Naive thymus-derived CD8-positive, alpha-beta T cell (primary cell): ENCODE measurements around the gene PCDHGB7. TPM values are rescaled to one million over a fixed set of nuclear protein-coding genes. Genes with fewer than 3 reads are reported as not detected.

Experiments
- ATAC-seq, 2 donors: fragments of 150-1000 bp; cut with Tn5 transposase in 1 of 2; sonication (Bioruptor Pico), chemical (Tn5 transposase) in 1 of 2; 1 replicate in 1 of 2; 2 replicates in 1 of 2; pipeline ENCODE4 v1.10.0; 2021; ENCODE audit warnings: mild to moderate bottlenecking in 2 of 2, moderate library complexity in 2 of 2
- POLR2A ChIA-PET: fragments of 350-600 bp; sonication (Branson Sonifier 250); formaldehyde crosslinking; loops from one replicate; lab custom pipeline; 2021; ENCODE audit warnings: antibody characterized with exemption; lab: Charles Lee
- DNase-seq, 10 donors: peaks; one replicate each; pipeline versions ENCODE4 v3.0.0 to v3.0.0-alpha.2; 2020 to 2022
- H3K27ac Mint-ChIP-seq, 10 donors: one replicate each; pipeline ENCODE4 v1.8.0; 2020 to 2022; ENCODE audit warnings: mild to moderate bottlenecking in 10 of 10, mixed read lengths in 10 of 10, moderate library complexity in 4 of 10, inconsistent platforms in 1 of 10
- H3K27me3 Mint-ChIP-seq, 5 donors: one replicate each; pipeline ENCODE4 v1.8.0; 2021 to 2022; ENCODE audit warnings: mixed read lengths in 5 of 5
- H3K36me3 Mint-ChIP-seq, 3 donors: one replicate each; pipeline ENCODE4 v1.8.0; 2020 to 2022; ENCODE audit warnings: mixed read lengths in 3 of 3, mild to moderate bottlenecking in 2 of 3, inconsistent platforms in 1 of 3
- H3K4me1 Mint-ChIP-seq, 4 donors: one replicate each; pipeline ENCODE4 v1.8.0; 2021 to 2022; ENCODE audit warnings: mixed read lengths in 4 of 4
- H3K4me3 Mint-ChIP-seq, 10 donors: one replicate each; pipeline ENCODE4 v1.8.0; 2020 to 2022; ENCODE audit warnings: mild to moderate bottlenecking in 10 of 10, mixed read lengths in 10 of 10, moderate library complexity in 6 of 10, inconsistent platforms in 1 of 10
- H3K9me3 Mint-ChIP-seq, 9 donors: one replicate each; pipeline ENCODE4 v1.8.0; 2020 to 2022; ENCODE audit warnings: mixed read lengths in 9 of 9, mild to moderate bottlenecking in 3 of 9, inconsistent platforms in 1 of 9, moderate library complexity in 1 of 9
- polyA plus RNA-seq, 3 donors: library from polyadenylated mRNA; unstranded; fragments of 300-500 nt; fragmentation: Illumina TruSeq; gene quantifications; one replicate each; pipeline ENCODE4 v1.2.3, GENCODE V29; 2021
- total RNA-seq, 8 experiments: library from RNA in 2 of 8; stranded (reverse) in 2 of 8; gene quantifications; one replicate each; pipeline ENCODE4 v1.2.3 and lab custom pipeline; 2021 to 2026

Gene PCDHGB7
- total and polyA plus RNA-seq, 5 experiments from 2014 or later: 0.16 to 0.25 TPM; not detected in 3

DNA sequence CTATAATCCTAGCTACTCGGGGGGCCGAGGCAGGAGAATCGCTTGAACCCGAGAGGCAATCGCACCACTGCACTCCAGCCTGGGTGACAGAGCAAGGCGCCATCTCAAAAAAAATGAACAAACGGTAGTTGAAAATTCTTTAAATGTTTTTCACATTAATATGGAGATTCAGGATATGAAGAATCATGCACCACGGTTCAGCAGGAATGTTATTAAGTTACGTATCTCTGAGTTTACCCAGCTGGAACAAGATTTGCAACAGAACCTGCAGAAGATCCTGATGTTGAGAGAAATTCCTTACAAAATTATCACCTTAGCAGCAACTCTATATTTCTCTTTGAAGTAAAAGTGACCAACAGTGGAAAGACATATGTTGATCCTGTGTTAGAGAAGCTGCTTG lies 22.9 kb downstream of the PCDHGB7 start:
- H3K9me3 Mint-ChIP-seq: peaks cover 0 to 26% (median 9%) of the 10 kb centered on the region in 9 donors
- DNase-seq (no peak), ATAC-seq (no peak)
- peaks cover 0 to 17% (median 12%) of the 10 kb centered on the region in 3 donors for H3K36me3 Mint-ChIP-seq
- H3K4me1 Mint-ChIP-seq: no peaks in the 10 kb centered on the region
- H3K27me3 Mint-ChIP-seq: peaks cover 14 to 47% (median 17%) of the 10 kb centered on the region in 5 donors
- POLR2A ChIA-PET: no interaction called here
- no peak overlapping the region for H3K4me3 Mint-ChIP-seq
- H3K27ac Mint-ChIP-seq: no peak overlapping the region

DNA sequence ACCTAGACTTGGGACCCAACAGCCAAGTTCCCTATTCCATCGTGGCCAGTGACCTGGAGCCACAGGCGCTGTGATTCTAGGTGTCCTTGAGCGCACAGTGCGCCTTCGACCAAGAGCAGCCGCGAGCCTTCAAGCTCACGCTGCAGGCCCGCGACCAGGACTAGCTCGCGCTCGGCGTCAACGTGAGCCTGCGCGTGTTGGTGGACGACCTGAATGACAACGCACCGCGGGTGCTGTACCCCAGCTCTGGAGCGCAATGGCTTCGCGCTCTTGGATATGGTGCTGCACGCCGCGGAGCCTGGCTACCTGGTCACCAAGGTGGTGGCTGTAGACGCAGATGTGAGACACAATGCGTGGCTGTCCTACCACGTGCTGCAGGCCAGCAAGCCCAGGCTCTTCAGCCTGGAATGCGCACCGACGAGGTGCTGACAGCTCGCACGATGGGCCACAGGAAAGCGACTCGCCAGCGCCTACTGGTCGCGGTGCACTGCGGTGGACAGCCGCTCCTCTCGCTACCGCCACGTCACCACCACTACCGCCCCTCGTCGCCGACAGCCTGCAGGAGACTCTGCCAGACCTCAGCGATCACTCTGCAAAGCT lies 24.2 kb downstream of the PCDHGB7 start:
- H3K4me3 Mint-ChIP-seq: no peak overlapping the region
- H3K36me3 Mint-ChIP-seq: peaks cover 0 to 21% (median 10%) of the 10 kb centered on the region in 3 donors
- DNase-seq (no peak), ATAC-seq (no peak)
- no peak overlapping the region for H3K27ac Mint-ChIP-seq
- POLR2A ChIA-PET: no interaction called here
- H3K27me3 Mint-ChIP-seq: peaks cover 17 to 47% (median 19%) of the 10 kb centered on the region in 5 donors
- H3K9me3 Mint-ChIP-seq: peaks cover 0 to 21% (median 9%) of the 10 kb centered on the region in 9 donors
- no peaks in the 10 kb centered on the region for H3K4me1 Mint-ChIP-seq

DNA sequence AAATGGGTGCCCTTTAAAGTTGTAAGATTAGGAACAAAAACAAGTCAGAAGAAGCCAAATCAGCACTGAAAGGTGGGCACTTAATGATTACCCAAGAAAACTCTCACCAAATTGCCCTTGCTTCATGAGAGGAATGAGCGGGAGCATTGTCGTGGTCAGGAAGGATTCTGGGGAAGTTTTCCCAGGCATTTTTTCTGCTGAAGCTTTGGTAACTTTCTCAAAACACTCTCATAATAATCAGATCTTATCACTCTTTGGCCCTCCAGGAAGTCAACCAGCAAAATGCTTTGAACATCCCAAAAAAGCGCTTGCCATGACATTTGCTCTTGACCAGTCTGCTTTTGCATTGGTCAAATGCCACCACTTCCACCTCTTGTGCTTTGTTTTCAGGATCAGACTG lies 47.9 kb downstream of the PCDHGB7 start:
- Mint-ChIP-seq H3K9me3 (peaks cover 0 to 18% (median 4%) of the 10 kb centered on the region in 9 donors), H3K4me3 (no peak overlapping the region), H3K27me3 (peaks cover 9 to 25% (median 17%) of the 10 kb centered on the region in 5 donors), H3K27ac (no peak overlapping the region), H3K4me1 (no peaks in the 10 kb centered on the region), H3K36me3 (peaks cover 0 to 3% (median 0%) of the 10 kb centered on the region in 3 donors)
- POLR2A ChIA-PET: no interaction called here
- DNase-seq: no peak
- no peak for ATAC-seq

Other genes starting within 250 kb of the PCDHGB7 start
Only the 30 nearest of the 37 such genes appear.
- gene PCDHB11, start 218.1 kb upstream of the PCDHGB7 start, total RNA-seq: not detected
- not detected for gene PCDHB11, start 218.1 kb upstream of the PCDHGB7 start, polyA plus RNA-seq
- gene PCDHB12, start 209.0 kb upstream of the PCDHGB7 start, total RNA-seq: not detected
- gene PCDHB12, start 209.0 kb upstream of the PCDHGB7 start, polyA plus RNA-seq: not detected
- gene PCDHB13, start 203.8 kb upstream of the PCDHGB7 start, total RNA-seq: not detected
- not detected for gene PCDHB13, start 203.8 kb upstream of the PCDHGB7 start, polyA plus RNA-seq
- not detected for gene PCDHB14, start 194.3 kb upstream of the PCDHGB7 start, total RNA-seq
- not detected for gene PCDHB14, start 194.3 kb upstream of the PCDHGB7 start, polyA plus RNA-seq
- not detected for gene PCDHB15, start 172.3 kb upstream of the PCDHGB7 start, total RNA-seq
- not detected for gene PCDHB15, start 172.3 kb upstream of the PCDHGB7 start, polyA plus RNA-seq
- gene SLC25A2, start 113.6 kb upstream of the PCDHGB7 start, total RNA-seq: 1 to 10 TPM; 2.1 to 2.5 TPM
- not detected for gene SLC25A2, start 113.6 kb upstream of the PCDHGB7 start, polyA plus RNA-seq
- gene TAF7, start 96.9 kb upstream of the PCDHGB7 start, total RNA-seq: 100 to 1,000 TPM; 139 to 141 TPM
- 100 to 1,000 TPM; 206 to 230 (median 230) TPM for gene TAF7, start 96.9 kb upstream of the PCDHGB7 start, polyA plus RNA-seq
- gene PCDHGA1, start 87.2 kb upstream of the PCDHGB7 start, total RNA-seq: under 1 TPM; 0.38 to 0.52 TPM
- not detected for gene PCDHGA1, start 87.2 kb upstream of the PCDHGB7 start, polyA plus RNA-seq
- under 1 TPM; 0.16 to 0.18 TPM for gene PCDHGA2, start 78.9 kb upstream of the PCDHGB7 start, total RNA-seq
- not detected for gene PCDHGA2, start 78.9 kb upstream of the PCDHGB7 start, polyA plus RNA-seq
- not detected for gene PCDHGA3, start 73.8 kb upstream of the PCDHGB7 start, total RNA-seq
- under 1 TPM in 1 of 3 donors, not detected in 2; 0.06 TPM for gene PCDHGA3, start 73.8 kb upstream of the PCDHGB7 start, polyA plus RNA-seq
- gene PCDHGB1, start 67.6 kb upstream of the PCDHGB7 start, total RNA-seq: under 1 TPM in 1 of 2 experiments, not detected in 1; 0.19 TPM
- gene PCDHGB1, start 67.6 kb upstream of the PCDHGB7 start, polyA plus RNA-seq: not detected
- gene PCDHGA4, start 62.7 kb upstream of the PCDHGB7 start, total RNA-seq: under 1 TPM; 0.11 to 0.34 TPM
- not detected for gene PCDHGA4, start 62.7 kb upstream of the PCDHGB7 start, polyA plus RNA-seq
- gene PCDHGB2, start 57.7 kb upstream of the PCDHGB7 start, total RNA-seq: under 1 TPM; 0.47 to 0.81 TPM
- under 1 TPM in 1 of 3 donors, not detected in 2; 0.06 TPM for gene PCDHGB2, start 57.7 kb upstream of the PCDHGB7 start, polyA plus RNA-seq
- under 1 TPM; 0.13 to 0.30 TPM for gene PCDHGA5, start 53.5 kb upstream of the PCDHGB7 start, total RNA-seq
- gene PCDHGA5, start 53.5 kb upstream of the PCDHGB7 start, polyA plus RNA-seq: not detected
- under 1 TPM; 0.55 to 0.71 TPM for gene PCDHGB3, start 47.4 kb upstream of the PCDHGB7 start, total RNA-seq
- under 1 TPM in 2 of 3 donors, not detected in 1; 0.10 to 0.22 TPM for gene PCDHGB3, start 47.4 kb upstream of the PCDHGB7 start, polyA plus RNA-seq
- under 1 TPM; 0.60 to 0.68 TPM for gene PCDHGA6, start 43.8 kb upstream of the PCDHGB7 start, total RNA-seq
- gene PCDHGA6, start 43.8 kb upstream of the PCDHGB7 start, polyA plus RNA-seq: under 1 TPM in 1 of 3 donors, not detected in 2; 0.05 TPM
- under 1 TPM; 0.33 to 0.42 TPM for gene PCDHGA7, start 34.9 kb upstream of the PCDHGB7 start, total RNA-seq
- not detected for gene PCDHGA7, start 34.9 kb upstream of the PCDHGB7 start, polyA plus RNA-seq
- under 1 TPM; 0.13 to 0.25 TPM for gene PCDHGB4, start 30.0 kb upstream of the PCDHGB7 start, total RNA-seq
- gene PCDHGB4, start 30.0 kb upstream of the PCDHGB7 start, polyA plus RNA-seq: under 1 TPM in 1 of 3 donors, not detected in 2; 0.23 TPM
- under 1 TPM; 0.16 to 0.22 TPM for gene PCDHGA8, start 25.0 kb upstream of the PCDHGB7 start, total RNA-seq
- gene PCDHGA8, start 25.0 kb upstream of the PCDHGB7 start, polyA plus RNA-seq: not detected
- gene PCDHGB5, start 19.7 kb upstream of the PCDHGB7 start, total RNA-seq: under 1 TPM; 0.33 to 0.47 TPM
- under 1 TPM; 0.24 to 0.42 (median 0.24) TPM for gene PCDHGB5, start 19.7 kb upstream of the PCDHGB7 start, polyA plus RNA-seq
- under 1 TPM; 0.13 to 0.19 TPM for gene PCDHGA9, start 14.9 kb upstream of the PCDHGB7 start, total RNA-seq
- under 1 TPM in 1 of 3 donors, not detected in 2; 0.14 TPM for gene PCDHGA9, start 14.9 kb upstream of the PCDHGB7 start, polyA plus RNA-seq
- under 1 TPM; 0.21 to 0.30 TPM for gene PCDHGB6, start 9.7 kb upstream of the PCDHGB7 start, total RNA-seq
- under 1 TPM in 1 of 3 donors, not detected in 2; 0.13 TPM for gene PCDHGB6, start 9.7 kb upstream of the PCDHGB7 start, polyA plus RNA-seq
- gene PCDHGA10, start 4.7 kb upstream of the PCDHGB7 start, total RNA-seq: under 1 TPM; 0.31 to 0.41 TPM
- gene PCDHGA10, start 4.7 kb upstream of the PCDHGB7 start, polyA plus RNA-seq: not detected
- gene PCDHGA11, start 3.4 kb downstream of the PCDHGB7 start, total RNA-seq: under 1 TPM; 0.10 to 0.36 TPM
- not detected for gene PCDHGA11, start 3.4 kb downstream of the PCDHGB7 start, polyA plus RNA-seq
- under 1 TPM in 1 of 2 experiments, not detected in 1; 0.22 TPM for gene PCDHGA12, start 12.8 kb downstream of the PCDHGB7 start, total RNA-seq
- under 1 TPM in 2 of 3 donors, not detected in 1; 0.06 to 0.07 TPM for gene PCDHGA12, start 12.8 kb downstream of the PCDHGB7 start, polyA plus RNA-seq
- not detected for gene PCDHGC3, start 58.3 kb downstream of the PCDHGB7 start, total RNA-seq
- gene PCDHGC3, start 58.3 kb downstream of the PCDHGB7 start, polyA plus RNA-seq: under 1 TPM in 2 of 3 donors, not detected in 1; 0.18 to 0.25 TPM
- not detected for gene PCDHGC4, start 67.4 kb downstream of the PCDHGB7 start, total RNA-seq
- not detected for gene PCDHGC4, start 67.4 kb downstream of the PCDHGB7 start, polyA plus RNA-seq
- gene PCDHGC5, start 71.4 kb downstream of the PCDHGB7 start, total RNA-seq: not detected
- gene PCDHGC5, start 71.4 kb downstream of the PCDHGB7 start, polyA plus RNA-seq: not detected
- gene DIAPH1, start 201.3 kb downstream of the PCDHGB7 start, total RNA-seq: 100 to 1,000 TPM; 171 to 183 TPM
- 100 to 1,000 TPM in 1 of 3 donors, 10 to 100 TPM in 2; 87.4 to 105 (median 92.9) TPM for gene DIAPH1, start 201.3 kb downstream of the PCDHGB7 start, polyA plus RNA-seq
- gene HDAC3, start 219.2 kb downstream of the PCDHGB7 start, total RNA-seq: 10 to 100 TPM; 71.1 to 81.6 TPM
- gene HDAC3, start 219.2 kb downstream of the PCDHGB7 start, polyA plus RNA-seq: 100 to 1,000 TPM in 1 of 3 donors, 10 to 100 TPM in 2; 85.7 to 100 (median 91.7) TPM